Activated gamma-delta T cell (primary cell): ENCODE results near the gene FTO.
"Not testable (repeated sequence)": the region's sequence is repeated elsewhere in the genome, so short reads cannot be mapped to it uniquely, and the experiment has no call there.

Experiments
- DNase-seq: peaks from one replicate; lab custom pipeline; 2025; lab: John Stamatoyannopoulos, UW

Gene FTO

DNA sequence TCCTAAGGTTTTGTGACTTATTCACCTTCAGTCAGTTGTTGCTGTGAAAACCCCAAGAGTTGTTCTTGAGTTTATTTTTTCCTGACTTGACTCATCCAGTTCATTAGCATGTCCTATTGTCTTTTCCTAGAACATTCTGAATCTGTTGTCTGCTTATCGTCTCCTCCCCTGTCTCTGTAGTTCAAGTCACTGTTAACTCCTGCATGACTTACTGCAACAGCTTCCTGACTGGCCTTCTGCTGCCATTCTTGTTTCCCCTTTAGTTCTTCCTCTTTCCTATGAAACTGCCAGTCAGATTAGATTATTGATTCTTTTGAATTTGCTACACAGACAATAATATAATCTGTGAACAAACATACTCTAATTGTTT, 161.5 kb downstream of the FTO start:
- no peak for DNase-seq

- DNase-seq = no peak
Observed at GRCh38 chr16:53866520-53866919, 162.6 kb downstream of the FTO start.

- no peak for DNase-seq
Observed at GRCh38 chr16:53870831-53871230, 166.9 kb downstream of the FTO start.

DNA sequence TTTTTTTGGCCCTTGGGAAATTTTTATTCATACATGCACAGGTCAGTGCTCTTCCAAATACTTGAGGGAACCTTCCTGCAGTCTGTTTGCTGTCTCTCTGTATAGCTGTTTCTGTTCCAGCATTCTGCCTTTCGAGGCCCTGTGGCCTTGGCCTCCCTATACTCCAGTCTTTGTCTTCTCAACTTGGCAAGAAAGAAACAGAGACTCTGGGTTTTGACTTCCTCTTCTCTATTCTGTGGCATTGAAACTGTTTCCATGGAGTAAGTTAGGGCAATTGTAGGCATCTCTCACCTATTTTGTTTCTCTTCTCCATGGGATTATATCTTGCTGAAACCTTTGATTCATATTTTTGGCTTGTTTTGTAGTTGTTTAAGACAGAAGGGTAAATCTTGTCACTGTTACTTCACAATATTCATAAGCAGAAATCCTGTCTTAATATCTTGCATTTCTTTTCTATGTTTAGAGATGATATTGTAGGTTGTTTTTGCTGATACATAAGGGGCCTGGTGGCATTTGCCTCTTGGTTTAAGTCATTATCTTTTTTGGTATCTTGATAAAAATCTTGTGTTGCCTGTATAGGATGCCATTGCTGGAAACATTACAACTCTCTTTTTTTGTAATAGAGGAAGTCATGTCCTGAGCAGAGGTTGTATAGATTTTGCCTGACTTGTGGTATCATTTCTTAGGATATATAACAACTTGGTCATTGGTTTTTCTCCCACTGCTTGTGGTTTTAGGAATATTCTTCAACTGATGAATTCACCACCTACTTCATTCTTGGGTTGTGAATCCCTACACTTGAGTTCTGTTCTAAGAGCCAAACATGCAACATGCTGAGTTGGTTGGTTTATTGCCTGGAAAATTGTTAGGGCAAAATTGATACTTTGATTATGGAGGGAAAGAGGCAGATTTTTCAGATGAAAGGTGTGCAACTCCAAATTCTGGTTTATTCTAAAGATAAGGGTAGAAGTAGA, 168.6 kb downstream of the FTO start:
- DNase-seq = no peak

DNA sequence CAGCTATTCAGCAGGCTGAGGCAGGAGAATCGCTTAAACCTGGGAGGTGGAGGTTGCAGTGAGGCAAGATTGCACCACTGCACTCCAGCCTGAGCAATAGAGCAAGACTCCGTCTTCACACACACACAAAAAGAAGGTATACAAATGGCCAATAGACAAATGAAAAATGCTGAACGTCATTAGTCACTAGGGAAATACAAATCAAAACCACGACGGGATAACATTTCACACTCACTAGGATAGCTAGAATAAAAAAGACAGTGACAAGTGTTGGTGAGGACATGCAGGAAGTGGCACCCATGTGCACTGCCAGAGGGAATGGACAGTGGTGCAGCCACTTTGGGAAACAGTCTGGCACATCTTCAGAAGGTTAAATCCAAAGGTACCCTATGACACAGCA, 172.9 kb downstream of the FTO start:
- no peak for DNase-seq

- no peak for DNase-seq
Observed at GRCh38 chr16:53878216-53878615, 174.3 kb downstream of the FTO start.

- DNase-seq = no peak
Observed at GRCh38 chr16:53881371-53881770, 177.4 kb downstream of the FTO start.

DNA sequence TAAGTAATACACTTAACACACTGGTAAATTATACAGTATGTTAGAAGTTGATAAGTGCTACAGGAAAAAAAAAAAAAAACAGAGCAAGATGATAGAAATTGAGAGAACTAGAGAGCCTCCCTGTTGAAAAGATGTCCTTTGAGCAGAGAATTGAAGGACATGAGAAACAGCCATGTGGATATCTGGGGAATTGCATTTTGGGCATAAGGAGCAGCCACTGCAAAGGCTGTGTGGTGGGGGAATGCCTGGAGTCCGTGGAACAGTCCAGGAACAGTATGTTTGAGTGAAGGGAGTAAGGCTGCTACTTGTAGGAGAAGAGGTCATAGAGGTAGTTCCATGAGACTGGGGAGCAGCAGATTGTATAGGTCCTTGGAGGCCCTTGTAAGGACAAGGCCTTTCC, 178.4 kb downstream of the FTO start:
- no peak for DNase-seq

- no peak for DNase-seq
Observed at GRCh38 chr16:53884748-53885147, 180.8 kb downstream of the FTO start.

DNA sequence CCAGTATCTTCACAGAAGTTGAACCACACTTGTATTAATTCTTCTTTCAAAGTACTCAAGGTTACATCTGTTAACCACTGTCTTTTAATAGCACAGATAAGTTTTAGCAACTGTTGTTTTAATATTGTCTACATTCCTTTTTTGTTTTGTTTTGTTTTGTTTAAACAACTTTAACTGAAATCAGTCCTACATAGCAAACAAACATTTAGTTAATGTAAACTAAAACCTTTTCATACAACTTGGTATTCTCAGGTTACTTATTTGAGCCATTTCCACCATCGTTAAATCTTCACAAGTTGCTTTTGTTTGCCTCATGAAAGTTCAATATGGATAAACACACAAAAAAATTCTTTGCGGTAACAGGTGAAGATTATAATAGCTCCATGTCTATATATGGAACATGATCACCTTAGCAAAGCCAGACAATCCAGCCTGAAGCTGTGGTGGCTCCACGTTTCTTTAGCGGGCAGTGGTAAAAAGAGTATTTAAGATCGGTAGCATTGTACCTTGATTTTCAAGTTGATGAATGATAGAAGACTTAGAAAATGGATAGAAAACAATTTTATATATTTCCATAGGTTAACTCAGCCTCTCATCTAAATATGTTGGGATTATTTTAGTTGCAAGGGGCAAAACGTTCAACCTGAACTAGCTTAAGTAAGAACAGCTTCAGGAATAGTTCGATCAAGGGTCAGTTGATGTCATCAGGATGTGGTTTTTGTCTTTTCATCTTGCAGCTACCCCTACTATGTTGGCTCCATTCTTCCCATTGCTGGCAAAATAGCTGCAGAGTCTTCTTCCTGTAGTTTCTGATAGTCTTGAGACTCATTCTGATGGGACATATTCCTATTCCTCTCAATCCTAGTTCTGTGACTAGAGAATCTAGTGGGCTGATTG, 182.8 kb downstream of the FTO start:
- DNase-seq = no peak

DNA sequence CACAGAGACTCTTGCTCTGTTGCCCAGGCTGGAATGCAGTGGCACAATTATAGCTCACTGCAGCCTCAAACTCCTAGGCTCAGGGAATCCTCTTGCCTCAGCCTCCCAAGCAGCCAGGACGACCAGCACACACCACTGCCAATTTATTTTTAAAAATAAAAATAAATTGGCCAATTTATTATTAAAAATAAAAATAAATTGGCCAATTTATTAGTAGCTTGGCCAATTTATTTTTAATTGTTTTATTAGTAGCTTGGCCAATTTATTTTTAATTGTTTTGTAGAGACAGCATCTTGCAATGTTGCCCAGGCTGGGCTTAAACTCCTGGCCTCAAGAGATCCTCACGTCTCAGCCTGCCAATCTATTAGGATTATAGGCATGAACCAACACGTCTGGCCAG, 184.3 kb downstream of the FTO start:
- DNase-seq = no peak

- not testable (repeated sequence) for DNase-seq
Observed at GRCh38 chr16:53890877-53891276, 186.9 kb downstream of the FTO start.

GRCh38 chr16:53891409-53892139, 187.6 kb downstream of the FTO start:
- no peak for DNase-seq

DNA sequence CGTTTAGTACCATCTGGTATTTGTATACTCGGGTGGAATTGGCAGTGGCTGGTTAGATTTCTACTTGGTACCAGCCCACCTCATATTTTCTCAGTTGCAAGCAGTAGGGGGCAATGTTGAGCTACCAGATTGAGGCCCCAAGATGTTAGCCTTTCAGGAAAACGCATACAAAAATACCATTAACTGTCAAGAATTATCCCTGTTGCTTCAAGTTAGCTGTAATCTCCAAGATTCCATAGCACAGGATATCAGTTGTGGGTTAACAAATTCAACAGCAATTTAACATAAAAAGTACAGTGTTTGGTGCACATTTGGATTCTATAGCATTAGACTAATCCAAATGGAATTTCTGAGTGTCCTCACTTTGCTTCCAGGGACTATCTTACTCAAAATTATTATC, 188.2 kb downstream of the FTO start:
- no peak for DNase-seq

GRCh38 chr16:53893731-53894435, 189.9 kb downstream of the FTO start:
- no peak for DNase-seq

GRCh38 chr16:53894686-53895085, 190.7 kb downstream of the FTO start:
- no peak for DNase-seq

GRCh38 chr16:53895433-53895832, 191.5 kb downstream of the FTO start:
- DNase-seq = no peak

GRCh38 chr16:53895851-53896250, 191.9 kb downstream of the FTO start:
- no peak for DNase-seq

GRCh38 chr16:53896722-53897121, 192.8 kb downstream of the FTO start:
- no peak for DNase-seq

GRCh38 chr16:53898993-53899392, 195.0 kb downstream of the FTO start:
- no peak for DNase-seq

GRCh38 chr16:53899431-53899830, 195.5 kb downstream of the FTO start:
- DNase-seq = no peak

GRCh38 chr16:53900667-53901066, 196.7 kb downstream of the FTO start:
- DNase-seq = no peak
